OCI-LY3 (cell line): ENCODE data around the gene PIK3R6.
"Not testable (repeated sequence)": the region's sequence is repeated elsewhere in the genome, so short reads cannot be mapped to it uniquely, and the experiment has no call there.

Source experiments
- H2AFZ ChIP-seq: fragments of 200-600, 300-600 bp; shearing (Covaris generic); 2 replicates; pipeline ENCODE4 v1.6.0; 2014; ENCODE audit warnings: antibody characterized with exemption, low read depth, low read length
- H3K27ac ChIP-seq: fragments of 200-600, 300-600 bp; sonication (generic); 2 replicates; pipeline ENCODE4 v1.5.1; 2014; ENCODE audit warnings: mild to moderate bottlenecking, low read length, moderate library complexity, mixed read lengths
- H3K27me3 ChIP-seq: fragments of 200-600, 300-600 bp; sonication (generic); 2 replicates; pipeline ENCODE4 v1.6.1; 2014; ENCODE audit warnings: low read depth, low read length, mixed read lengths
- H3K36me3 ChIP-seq: fragments of 200-600, 300-600 bp; sonication (generic); replicated peaks from 2 replicates; pipeline ENCODE3; 2014; ENCODE audit warnings: low read depth, low read length, mixed read lengths
- H3K4me1 ChIP-seq: fragments of 300-600, 200-600 bp; sonication (generic); 2 replicates; pipeline ENCODE4 v1.6.1; 2014; ENCODE audit warnings: low read length, mixed read lengths
- H3K4me2 ChIP-seq: fragments of 200-600, 300-600 bp; sonication (generic); 2 replicates; pipeline ENCODE4 v1.6.1; 2014; ENCODE audit warnings: low read length, mixed read lengths
- H3K4me3 ChIP-seq: fragments of 300-600, 200-600 bp; sonication (generic); 2 replicates; pipeline ENCODE4 v1.5.1; 2014; ENCODE audit warnings: antibody characterized with exemption, mild to moderate bottlenecking, low read length, moderate library complexity
- H3K79me2 ChIP-seq: fragments of 300-600, 200-600 bp; shearing (Covaris generic); 2 replicates; pipeline ENCODE4 v1.6.1; 2014; ENCODE audit warnings: mild to moderate bottlenecking, low read length, mixed read lengths
- H3K9ac ChIP-seq: fragments of 300-600, 200-600 bp; shearing (Covaris generic); 2 replicates; pipeline ENCODE4 v1.6.0; 2014; ENCODE audit warnings: mild to moderate bottlenecking, low read length, moderate library complexity
- H3K9me3 ChIP-seq: fragments of 200-600, 300-600 bp; shearing (Covaris generic); 2 replicates; pipeline ENCODE4 v1.6.1; 2014; ENCODE audit warnings: low read length, mixed read lengths; ENCODE audit not compliant: insufficient read depth
- H4K20me1 ChIP-seq: fragments of 200-600, 300-600 bp; sonication (generic); 2 replicates; pipeline ENCODE4 v1.6.1; 2016; ENCODE audit warnings: low read length, mixed read lengths; ENCODE audit not compliant: insufficient read depth
- EZH2phosphoT487 ChIP-seq: fragments of 200-600 bp; shearing (Covaris generic); IDR thresholded peaks from 2 replicates; pipeline ENCODE4 v1.6.1; 2018; ENCODE audit warnings: antibody characterized with exemption, mixed run types, low read depth
- TF ChIP-seq, protein P1 (sequence below): fragments of 200-600, 300-600 bp; sonication (generic); IDR thresholded peaks from 2 replicates; pipeline ENCODE4 v1.5.1; 2014; ENCODE audit warnings: antibody characterized with exemption, low read length, low read depth

Gene PIK3R6

DNA sequence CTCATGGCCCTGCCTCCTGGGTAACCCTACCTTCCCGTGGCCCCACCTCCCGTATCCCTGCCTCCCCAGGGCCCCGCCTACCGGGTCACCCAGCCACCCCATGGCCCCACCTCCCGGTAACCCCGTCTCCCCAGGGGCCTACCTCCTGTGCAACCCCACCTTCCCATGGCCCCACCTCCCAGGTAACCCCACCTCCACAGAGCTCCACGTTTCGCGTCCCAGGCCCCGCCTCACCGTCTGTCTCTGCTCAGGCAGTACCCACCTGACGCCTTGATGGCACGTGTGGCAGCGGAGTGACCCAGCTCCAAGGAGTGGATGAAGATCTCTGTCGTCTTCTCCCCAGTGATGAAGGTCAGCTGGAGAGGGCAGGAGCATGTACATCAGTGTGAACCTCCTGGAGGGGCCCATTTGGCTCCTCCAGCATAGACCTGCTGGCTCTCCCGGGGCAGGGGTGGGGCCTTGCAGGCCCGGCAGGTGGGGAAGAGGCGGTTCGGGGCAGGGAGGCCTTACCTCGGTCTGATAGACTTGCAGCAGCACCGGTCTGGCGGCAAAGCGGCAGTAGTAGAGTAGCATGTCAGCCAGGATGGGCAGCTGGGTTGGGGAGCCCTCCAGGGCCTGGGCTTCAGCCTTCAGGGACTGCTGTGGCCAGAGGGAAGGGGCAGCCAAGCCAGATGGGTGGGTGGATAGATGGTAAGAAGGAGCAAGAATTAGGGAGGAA is 18.7 kb upstream of the PIK3R6 start:
- Histone ChIP-seq H3K4me1 (peaks cover 19% of the 10 kb centered on the region), H3K9ac (no peak overlapping the region), H3K27ac (no peak overlapping the region; the same call in 1 of the 2 replicates), H2AFZ (no peak overlapping the region), H3K4me2 (no peak overlapping the region), H3K27me3 (no peaks in the 10 kb centered on the region), H4K20me1 (no peaks in the 10 kb centered on the region), H3K79me2 (no peaks in the 10 kb centered on the region), H3K4me3 (no peak overlapping the region), H3K36me3 (peaks cover 6% of the 10 kb centered on the region), H3K9me3 (no peaks in the 10 kb centered on the region)
- TF ChIP-seq, protein P1, sequence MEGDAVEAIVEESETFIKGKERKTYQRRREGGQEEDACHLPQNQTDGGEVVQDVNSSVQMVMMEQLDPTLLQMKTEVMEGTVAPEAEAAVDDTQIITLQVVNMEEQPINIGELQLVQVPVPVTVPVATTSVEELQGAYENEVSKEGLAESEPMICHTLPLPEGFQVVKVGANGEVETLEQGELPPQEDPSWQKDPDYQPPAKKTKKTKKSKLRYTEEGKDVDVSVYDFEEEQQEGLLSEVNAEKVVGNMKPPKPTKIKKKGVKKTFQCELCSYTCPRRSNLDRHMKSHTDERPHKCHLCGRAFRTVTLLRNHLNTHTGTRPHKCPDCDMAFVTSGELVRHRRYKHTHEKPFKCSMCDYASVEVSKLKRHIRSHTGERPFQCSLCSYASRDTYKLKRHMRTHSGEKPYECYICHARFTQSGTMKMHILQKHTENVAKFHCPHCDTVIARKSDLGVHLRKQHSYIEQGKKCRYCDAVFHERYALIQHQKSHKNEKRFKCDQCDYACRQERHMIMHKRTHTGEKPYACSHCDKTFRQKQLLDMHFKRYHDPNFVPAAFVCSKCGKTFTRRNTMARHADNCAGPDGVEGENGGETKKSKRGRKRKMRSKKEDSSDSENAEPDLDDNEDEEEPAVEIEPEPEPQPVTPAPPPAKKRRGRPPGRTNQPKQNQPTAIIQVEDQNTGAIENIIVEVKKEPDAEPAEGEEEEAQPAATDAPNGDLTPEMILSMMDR: no peak
- no peak for TF ChIP-seq EZH2phosphoT487

DNA sequence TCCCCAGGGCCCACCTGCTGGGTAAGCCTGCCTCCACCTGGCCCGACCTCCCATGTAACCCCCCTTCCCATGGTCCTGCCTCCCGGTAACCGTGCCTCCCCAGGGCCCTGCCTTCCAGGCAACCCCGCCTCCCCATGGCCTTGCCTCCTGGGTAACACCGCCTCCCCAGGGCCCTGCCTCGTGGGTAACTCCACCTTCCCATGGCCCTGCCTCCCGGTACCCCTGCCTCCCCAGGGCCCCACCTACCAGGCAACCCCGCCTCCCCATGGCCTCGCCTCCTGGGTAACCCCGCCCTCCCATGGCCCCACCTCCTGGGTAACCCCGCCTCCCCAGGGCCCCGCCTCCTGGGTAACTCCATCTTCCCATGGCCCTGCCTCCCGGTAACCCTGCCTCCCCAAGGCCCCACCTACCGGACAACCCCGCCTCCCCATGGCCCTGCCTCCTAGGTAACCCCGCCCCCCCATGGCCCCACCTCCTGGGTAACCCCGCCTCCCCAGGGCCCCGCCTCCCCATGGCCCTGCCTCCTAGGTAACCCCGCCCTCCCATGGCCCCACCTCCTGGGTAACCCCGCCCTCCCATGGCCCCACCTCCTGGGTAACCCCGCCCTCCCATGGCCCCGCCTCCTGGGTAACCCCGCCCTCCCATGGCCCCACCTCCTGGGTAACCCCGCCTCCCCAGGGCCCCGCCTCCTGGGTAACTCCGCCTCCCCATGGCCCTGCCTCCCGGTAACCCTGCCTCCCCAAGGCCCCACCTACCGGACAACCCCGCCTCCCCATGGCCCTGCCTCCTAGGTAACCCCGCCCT is 17.9 kb upstream of the PIK3R6 start:
- not testable (repeated sequence) for H3K4me3 ChIP-seq, H3K79me2 ChIP-seq, H2AFZ ChIP-seq, H3K9me3 ChIP-seq, H3K4me2 ChIP-seq, H3K9ac ChIP-seq, H3K27me3 ChIP-seq, H3K36me3 ChIP-seq, H4K20me1 ChIP-seq, H3K27ac ChIP-seq
- peaks cover 14% of the 10 kb centered on the region for H3K4me1 ChIP-seq

DNA sequence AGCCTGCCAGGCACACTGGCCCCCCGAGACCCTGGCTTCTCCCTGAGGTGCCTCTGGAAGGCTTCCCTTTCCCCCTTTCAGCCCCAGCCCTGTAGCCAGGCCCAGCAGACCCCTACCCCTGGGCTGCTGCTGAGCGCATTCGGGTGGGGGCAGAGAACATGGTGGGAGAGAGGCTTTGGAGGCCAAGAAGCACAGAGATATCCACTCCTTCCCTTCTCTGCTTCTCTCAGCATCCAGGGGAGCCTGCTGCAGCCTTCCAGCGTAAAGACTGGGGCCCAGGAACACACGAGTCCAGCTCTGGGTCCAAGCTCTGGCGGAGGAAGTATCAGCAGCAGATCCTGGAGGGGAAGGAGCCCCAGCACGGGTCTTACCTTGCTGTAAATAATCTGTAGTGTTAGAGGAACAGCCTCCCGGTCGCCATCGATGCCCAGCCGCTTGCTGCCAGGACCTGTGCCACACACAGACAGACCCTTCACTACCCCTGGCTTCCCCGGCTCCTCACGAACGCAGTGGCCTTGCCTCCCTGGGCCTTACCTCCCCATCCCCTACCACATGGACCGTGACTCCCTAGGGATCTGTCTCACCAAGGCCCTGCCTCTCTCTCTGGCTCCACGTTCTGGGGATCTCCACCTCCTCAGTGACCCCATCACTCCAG is 17.0 kb upstream of the PIK3R6 start:
- Histone ChIP-seq H3K4me3 (no peak overlapping the region), H3K36me3 (peaks cover 6% of the 10 kb centered on the region), H3K27me3 (no peaks in the 10 kb centered on the region), H3K9ac (no peak overlapping the region), H3K27ac (no peak overlapping the region), H3K79me2 (no peaks in the 10 kb centered on the region), H3K9me3 (no peaks in the 10 kb centered on the region), H2AFZ (no peak overlapping the region), H3K4me1 (peaks cover 14% of the 10 kb centered on the region), H4K20me1 (no peaks in the 10 kb centered on the region), H3K4me2 (no peak overlapping the region)
- TF ChIP-seq, protein P1: no peak
- no peak for TF ChIP-seq EZH2phosphoT487

DNA sequence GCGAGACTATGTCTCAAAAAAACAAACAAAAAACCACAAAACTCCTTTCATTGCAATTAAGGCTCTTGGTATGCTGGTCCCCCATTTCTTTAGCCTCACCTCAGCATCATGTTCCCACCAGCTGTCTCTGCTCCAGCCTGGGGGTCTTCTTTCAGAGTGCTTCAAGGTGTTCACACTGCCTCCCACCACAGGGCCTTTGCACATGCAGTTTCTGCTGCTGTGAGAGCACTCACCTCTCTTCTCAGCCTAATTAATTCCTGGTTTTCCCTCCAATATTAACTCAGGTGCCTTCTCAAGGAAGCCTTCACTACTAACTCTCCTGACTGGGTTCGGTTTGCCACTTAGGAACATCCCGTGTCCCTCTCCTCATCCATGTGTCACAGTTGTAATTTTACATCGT is 15.9 kb upstream of the PIK3R6 start:
- Histone ChIP-seq H3K36me3 (peaks cover 6% of the 10 kb centered on the region), H2AFZ (no peak overlapping the region), H3K4me1 (peaks cover 14% of the 10 kb centered on the region), H3K4me3 (no peak overlapping the region), H3K4me2 (no peak overlapping the region), H3K79me2 (no peaks in the 10 kb centered on the region), H3K9me3 (no peaks in the 10 kb centered on the region), H3K27ac (no peak overlapping the region), H3K27me3 (no peaks in the 10 kb centered on the region), H4K20me1 (no peaks in the 10 kb centered on the region), H3K9ac (no peak overlapping the region)
- TF ChIP-seq EZH2phosphoT487: no peak
- TF ChIP-seq, protein P1: no peak
